Testis (tissue), 2 donors: ENCODE results near the gene GPR146.

Experiments used
- POLR2A ChIP-seq: fragments of 450-650 bp; IDR thresholded peaks from one replicate; pipeline ENCODE4 v1.6.1; 2017; ENCODE audit warnings: antibody characterized with exemption, mild to moderate bottlenecking, moderate library complexity
- TF ChIP-seq, protein P1 (sequence below), 3 experiments: fragments of 450-650 bp in 2 of 3; fragments of 200-600 bp in 1 of 3; sonication (generic) in 1 of 3; IDR thresholded peaks; one replicate each; pipeline ENCODE4 v1.5.1; 2016 to 2019; ENCODE audit warnings: antibody characterized with exemption in 3 of 3, mild to moderate bottlenecking in 2 of 3, moderate library complexity in 1 of 3

DNA sequence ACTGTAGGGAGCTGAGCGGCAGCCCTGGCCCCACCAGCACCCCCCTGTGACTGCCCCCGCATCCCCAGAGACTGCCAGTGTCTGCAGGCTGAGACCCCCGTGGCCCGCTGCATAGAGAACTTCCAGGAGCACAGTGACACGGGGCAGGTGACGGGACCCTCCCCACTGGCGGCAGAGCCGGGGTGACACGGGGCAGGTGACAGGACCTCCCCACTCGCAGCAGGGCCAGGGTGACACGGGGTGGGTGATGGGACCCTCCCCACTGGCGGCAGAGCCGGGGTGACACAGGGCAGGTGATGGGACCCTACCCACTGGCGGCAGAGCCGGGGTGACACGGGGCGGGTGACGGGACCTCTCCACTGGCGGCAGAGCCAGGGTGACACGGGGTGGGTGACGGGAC, 45.9 kb downstream of the GPR146 start:
- TF ChIP-seq, protein P1, sequence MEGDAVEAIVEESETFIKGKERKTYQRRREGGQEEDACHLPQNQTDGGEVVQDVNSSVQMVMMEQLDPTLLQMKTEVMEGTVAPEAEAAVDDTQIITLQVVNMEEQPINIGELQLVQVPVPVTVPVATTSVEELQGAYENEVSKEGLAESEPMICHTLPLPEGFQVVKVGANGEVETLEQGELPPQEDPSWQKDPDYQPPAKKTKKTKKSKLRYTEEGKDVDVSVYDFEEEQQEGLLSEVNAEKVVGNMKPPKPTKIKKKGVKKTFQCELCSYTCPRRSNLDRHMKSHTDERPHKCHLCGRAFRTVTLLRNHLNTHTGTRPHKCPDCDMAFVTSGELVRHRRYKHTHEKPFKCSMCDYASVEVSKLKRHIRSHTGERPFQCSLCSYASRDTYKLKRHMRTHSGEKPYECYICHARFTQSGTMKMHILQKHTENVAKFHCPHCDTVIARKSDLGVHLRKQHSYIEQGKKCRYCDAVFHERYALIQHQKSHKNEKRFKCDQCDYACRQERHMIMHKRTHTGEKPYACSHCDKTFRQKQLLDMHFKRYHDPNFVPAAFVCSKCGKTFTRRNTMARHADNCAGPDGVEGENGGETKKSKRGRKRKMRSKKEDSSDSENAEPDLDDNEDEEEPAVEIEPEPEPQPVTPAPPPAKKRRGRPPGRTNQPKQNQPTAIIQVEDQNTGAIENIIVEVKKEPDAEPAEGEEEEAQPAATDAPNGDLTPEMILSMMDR (IDR thresholded peaks at IDR 0.05): no peak
- TF ChIP-seq POLR2A: no peak
